ENCODE results near the gene MED14.

The MED14 gene

GRCh38 chrX:40735325-40736169 is at the start of gene MED14:
TSS of gene MED14 (minus strand) at chrX:40735542. CDS start at chrX:40735412, 130 bp downstream.
- in situ Hi-C loops (cut with MboI; ENCODE audit: low sequenced_read_pairs), result no loop called here

- in situ Hi-C loops (cut with MboI; ENCODE audit: low sequenced_read_pairs), result loop anchor here (25.0 kb wide), 2 partner anchors 122 to 247 kb away; no protein-coding TSS in a partner anchor
Measured at GRCh38 chrX:40784516-40785151, 49.3 kb upstream of the MED14 start.

- in situ Hi-C loops (cut with MboI; ENCODE audit: low sequenced_read_pairs), result loop anchor here (25.0 kb wide), 2 partner anchors 120 to 245 kb away; no protein-coding TSS in a partner anchor
Measured at GRCh38 chrX:40782644-40783259, 47.4 kb upstream of the MED14 start.

- in situ Hi-C loops (cut with MboI; ENCODE audit: low sequenced_read_pairs), result loop anchor here (25.0 kb wide), 2 partner anchors 119 to 244 kb away; no protein-coding TSS in a partner anchor
Measured at GRCh38 chrX:40780951-40781350, 45.6 kb upstream of the MED14 start.

GRCh38 chrX:40780082-40780481 is 44.7 kb upstream of the MED14 start:
- in situ Hi-C loops (cut with MboI; ENCODE audit: low sequenced_read_pairs), result loop anchor here (25.0 kb wide), 2 partner anchors 118 to 243 kb away; no protein-coding TSS in a partner anchor

- in situ Hi-C loops (cut with MboI; ENCODE audit: low sequenced_read_pairs), result loop anchor here (25.0 kb wide), 2 partner anchors 117 to 242 kb away; no protein-coding TSS in a partner anchor
Measured at GRCh38 chrX:40778861-40779575, 43.7 kb upstream of the MED14 start.

- in situ Hi-C loops (cut with MboI; ENCODE audit: low sequenced_read_pairs), result no loop called here
Measured at GRCh38 chrX:40773809-40774208, 38.5 kb upstream of the MED14 start.

GRCh38 chrX:40773188-40773587 is 37.8 kb upstream of the MED14 start:
- in situ Hi-C loops (cut with MboI; ENCODE audit: low sequenced_read_pairs), result no loop called here

GRCh38 chrX:40772290-40772689 is 36.9 kb upstream of the MED14 start:
- in situ Hi-C loops (cut with MboI; ENCODE audit: low sequenced_read_pairs), result no loop called here

- in situ Hi-C loops (cut with MboI; ENCODE audit: low sequenced_read_pairs), result no loop called here
Measured at GRCh38 chrX:40761762-40762161, 26.4 kb upstream of the MED14 start.

GRCh38 chrX:40759374-40759773 is 24.0 kb upstream of the MED14 start:
- in situ Hi-C loops (cut with MboI; ENCODE audit: low sequenced_read_pairs), result no loop called here

GRCh38 chrX:40757058-40757457 is 21.7 kb upstream of the MED14 start:
- in situ Hi-C loops (cut with MboI; ENCODE audit: low sequenced_read_pairs), result no loop called here

GRCh38 chrX:40755291-40756249 is 20.2 kb upstream of the MED14 start:
- in situ Hi-C loops (cut with MboI; ENCODE audit: low sequenced_read_pairs), result no loop called here

- in situ Hi-C loops (cut with MboI; ENCODE audit: low sequenced_read_pairs), result no loop called here
Measured at GRCh38 chrX:40749681-40750494, 14.5 kb upstream of the MED14 start.

GRCh38 chrX:40748977-40749376 is 13.6 kb upstream of the MED14 start:
- in situ Hi-C loops (cut with MboI; ENCODE audit: low sequenced_read_pairs), result no loop called here

- in situ Hi-C loops (cut with MboI; ENCODE audit: low sequenced_read_pairs), result no loop called here
Measured at GRCh38 chrX:40746521-40746920, 11.2 kb upstream of the MED14 start.

- in situ Hi-C loops (cut with MboI; ENCODE audit: low sequenced_read_pairs), result no loop called here
Measured at GRCh38 chrX:40736170-40736505, 796 bp upstream of the MED14 start.

GRCh38 chrX:40734971-40735324 is 394 bp downstream of the MED14 start:
- in situ Hi-C loops (cut with MboI; ENCODE audit: low sequenced_read_pairs), result no loop called here

GRCh38 chrX:40733706-40734105 is 1.6 kb downstream of the MED14 start:
- in situ Hi-C loops (cut with MboI; ENCODE audit: low sequenced_read_pairs), result no loop called here
